BJ (cell line): Measurements from ENCODE around the gene PAX3. TPM values are rescaled to one million over a fixed set of nuclear protein-coding genes. Genes with fewer than 3 reads are reported as not detected.

Experiments
- CTCF ChIA-PET: fragments of 350-600 bp; formaldehyde crosslinking; extraction: SDS; loops from one replicate; lab custom pipeline; 2021; ENCODE audit warnings: antibody characterized with exemption, inconsistent platforms; lab: Yijun Ruan, JAX
- POLR2A ChIA-PET: fragments of 300-600 bp; sonication (Branson Sonifier 250); formaldehyde crosslinking; extraction: SDS; loops from one replicate; lab custom pipeline; 2021; ENCODE audit warnings: antibody characterized with exemption; lab: Charles Lee
- DNase-seq: peaks from one replicate; pipeline ENCODE4 v3.0.0-alpha.2; 2011; ENCODE audit warnings: low read depth
- H3K27me3 ChIP-seq: 2 replicates; pipeline ENCODE4 v1.6.0; 2011; ENCODE audit warnings: low read length; ENCODE audit not compliant: control insufficient read depth, insufficient read depth
- H3K36me3 ChIP-seq: 2 replicates; pipeline ENCODE4 v1.5.1; 2011; ENCODE audit warnings: low read length; ENCODE audit not compliant: control insufficient read depth, insufficient read depth
- H3K4me3 ChIP-seq: 2 replicates; pipeline ENCODE4 v1.5.1; 2011; ENCODE audit warnings: low read depth, mild to moderate bottlenecking, control low read depth, low read length
- CTCF ChIP-seq: IDR thresholded peaks from 2 replicates; pipeline ENCODE4 v1.5.1; 2011; ENCODE audit warnings: low read depth, mild to moderate bottlenecking, control low read depth, inconsistent platforms, low read length, moderate library complexity; ENCODE audit not compliant: insufficient read depth
- polyA plus RNA-seq: library from polyadenylated mRNA; depleted of rRNA; stranded (reverse); fragments of >200 nt; gene quantifications from 2 replicates; pipeline ENCODE4 v1.2.3, GENCODE V29; 2011

PAX3 gene
- polyA plus RNA-seq, 1 experiment, result 11.1 TPM

- no peaks in the 10 kb centered on the region for H3K27me3 ChIP-seq
- ChIA-PET POLR2A (no interaction called here), CTCF (no interaction called here)
- H3K4me3 ChIP-seq, result no peak overlapping the region
- TF ChIP-seq CTCF, result no peak
- DNase-seq, result no peak
- H3K36me3 ChIP-seq, result no peaks in the 10 kb centered on the region
Measured at GRCh38 chr2:222255090-222255489, 43.7 kb downstream of the PAX3 start.

GRCh38 chr2:222250313-222250712 lies 48.5 kb downstream of the PAX3 start:
- TF ChIP-seq CTCF, result no peak
- DNase-seq, result no peak
- POLR2A ChIA-PET, result no interaction called here

GRCh38 chr2:222249444-222249843 lies 49.4 kb downstream of the PAX3 start:
- ChIA-PET POLR2A (no interaction called here), CTCF (no interaction called here)
- H3K36me3 ChIP-seq, result no peaks in the 10 kb centered on the region
- H3K27me3 ChIP-seq, result no peaks in the 10 kb centered on the region
- DNase-seq, result no peak
- H3K4me3 ChIP-seq, result no peak overlapping the region
- no peak for TF ChIP-seq CTCF

More at GRCh38 chr2:222250313-222250712, 48.5 kb downstream of the PAX3 start:
- H3K4me3 ChIP-seq, result no peak overlapping the region
- H3K36me3 ChIP-seq, result no peaks in the 10 kb centered on the region
- no peaks in the 10 kb centered on the region for H3K27me3 ChIP-seq
- CTCF ChIA-PET, result no interaction called here

- no peak for TF ChIP-seq CTCF
- H3K4me3 ChIP-seq, result no peak overlapping the region
- ChIA-PET POLR2A (no interaction called here), CTCF (interaction anchor here (0.8 kb wide), 1 partner anchor 21 kb away, joined by 3 read pairs; no protein-coding TSS in a partner anchor)
- no peaks in the 10 kb centered on the region for H3K27me3 ChIP-seq
- no peaks in the 10 kb centered on the region for H3K36me3 ChIP-seq
- DNase-seq, result no peak
Measured at GRCh38 chr2:222248818-222249217, 50.0 kb downstream of the PAX3 start.

GRCh38 chr2:222248256-222248655 lies 50.5 kb downstream of the PAX3 start:
- no peaks in the 10 kb centered on the region for H3K27me3 ChIP-seq
- H3K36me3 ChIP-seq, result no peaks in the 10 kb centered on the region
- CTCF ChIA-PET, result interaction anchor here (0.8 kb wide), 1 partner anchor 20 kb away, joined by 3 read pairs; no protein-coding TSS in a partner anchor
- no peak overlapping the region for H3K4me3 ChIP-seq
- POLR2A ChIA-PET, result no interaction called here
- TF ChIP-seq CTCF, result no peak
- no peak for DNase-seq
